GM13977 (cell line): ENCODE measurements around the gene CHD9.
"Not testable (repeated sequence)": the region's sequence is repeated elsewhere in the genome, so short reads cannot be mapped to it uniquely, and the experiment has no call there.

Experiments used
- DNase-seq: peaks from one replicate; pipeline ENCODE4 v3.0.0; 2012; ENCODE audit warnings: low spot score
- CTCF ChIP-seq: IDR thresholded peaks from 2 replicates; pipeline ENCODE4 v1.5.1; 2012; ENCODE audit warnings: mild to moderate bottlenecking, control low read depth; ENCODE audit not compliant: insufficient read depth; ENCODE audit errors: extremely low read depth, missing control alignments
- in situ Hi-C: fragments of 300-500 bp; cut with MboI; formaldehyde crosslinking; loops from one replicate; pipeline ENCODE4 v1.12.0; 2022; ENCODE audit warnings: low sequenced_read_pairs, low pct_unique_long_range_greater_than_20kb, mixed read lengths, inconsistent platforms; ENCODE audit not compliant: unreplicated experiment

The CHD9 gene

DNA sequence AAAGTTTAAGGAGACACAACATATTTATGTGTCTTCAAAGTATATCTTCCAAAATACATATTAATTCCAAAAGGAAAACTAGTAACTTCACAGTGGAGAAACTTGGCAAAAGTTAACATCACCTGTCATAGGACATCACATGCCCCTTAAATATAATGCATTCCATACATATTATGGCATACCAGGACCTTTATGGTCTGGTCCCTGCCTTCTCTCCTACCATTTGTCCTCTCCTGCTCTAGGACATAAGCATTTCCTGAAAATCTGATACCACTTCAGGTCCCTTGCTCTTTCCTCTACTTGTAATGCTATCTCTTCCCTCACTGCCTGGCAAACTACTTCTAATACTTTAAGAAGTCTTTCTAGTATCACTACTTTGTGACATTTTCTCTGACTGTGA is 211.4 kb downstream of the CHD9 start:
- in situ Hi-C loops, result no loop called here
- no peak for TF ChIP-seq CTCF
- no peak for DNase-seq

DNA sequence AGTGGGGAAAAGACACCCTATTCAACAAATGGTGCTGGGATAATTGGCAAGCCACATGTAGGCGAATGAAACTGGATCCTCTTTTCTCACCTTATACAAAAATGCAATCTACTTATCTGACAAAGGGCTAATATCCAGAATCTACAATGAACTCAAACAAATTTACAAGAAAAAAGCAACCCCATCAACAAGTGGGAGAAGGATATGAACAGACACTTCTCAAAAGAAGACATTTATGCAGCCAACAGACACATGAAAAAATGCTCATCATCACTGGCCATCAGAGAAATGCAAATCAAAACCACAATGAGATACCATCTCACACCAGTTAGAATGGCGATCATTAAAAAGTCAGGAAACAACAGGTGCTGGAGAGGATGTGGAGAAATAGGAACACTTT is 223.7 kb downstream of the CHD9 start:
- in situ Hi-C loops, DNase-seq: not testable (repeated sequence)

DNA sequence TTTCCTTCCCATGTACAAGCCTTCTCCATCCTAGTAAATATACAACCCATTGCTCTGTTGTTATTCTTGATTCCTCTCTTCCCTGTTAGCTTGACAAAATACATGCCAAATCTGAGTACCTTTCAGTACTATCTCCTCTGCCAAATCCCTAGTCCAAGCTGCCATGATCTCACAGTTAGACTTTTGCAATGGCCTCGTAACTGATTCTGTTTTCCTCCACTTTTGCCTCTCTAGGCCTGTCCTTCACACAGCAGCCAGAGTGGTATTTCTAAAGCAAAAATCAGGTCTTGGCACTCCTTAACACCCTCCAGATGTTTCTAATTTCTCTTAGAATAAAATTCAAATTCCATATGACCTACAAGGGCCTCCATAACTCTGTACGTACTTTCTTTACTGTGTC is 226.5 kb downstream of the CHD9 start:
- DNase-seq, result no peak
- in situ Hi-C loops, result no loop called here
- no peak for TF ChIP-seq CTCF

GRCh38 chr16:53281859-53282258 is 227.1 kb downstream of the CHD9 start:
- DNase-seq, result no peak
- in situ Hi-C loops, result no loop called here
- no peak for TF ChIP-seq CTCF

- no peak for TF ChIP-seq CTCF
- no peak for DNase-seq
- in situ Hi-C loops, result no loop called here
Measured at GRCh38 chr16:53282328-53282727, 227.5 kb downstream of the CHD9 start.

DNA sequence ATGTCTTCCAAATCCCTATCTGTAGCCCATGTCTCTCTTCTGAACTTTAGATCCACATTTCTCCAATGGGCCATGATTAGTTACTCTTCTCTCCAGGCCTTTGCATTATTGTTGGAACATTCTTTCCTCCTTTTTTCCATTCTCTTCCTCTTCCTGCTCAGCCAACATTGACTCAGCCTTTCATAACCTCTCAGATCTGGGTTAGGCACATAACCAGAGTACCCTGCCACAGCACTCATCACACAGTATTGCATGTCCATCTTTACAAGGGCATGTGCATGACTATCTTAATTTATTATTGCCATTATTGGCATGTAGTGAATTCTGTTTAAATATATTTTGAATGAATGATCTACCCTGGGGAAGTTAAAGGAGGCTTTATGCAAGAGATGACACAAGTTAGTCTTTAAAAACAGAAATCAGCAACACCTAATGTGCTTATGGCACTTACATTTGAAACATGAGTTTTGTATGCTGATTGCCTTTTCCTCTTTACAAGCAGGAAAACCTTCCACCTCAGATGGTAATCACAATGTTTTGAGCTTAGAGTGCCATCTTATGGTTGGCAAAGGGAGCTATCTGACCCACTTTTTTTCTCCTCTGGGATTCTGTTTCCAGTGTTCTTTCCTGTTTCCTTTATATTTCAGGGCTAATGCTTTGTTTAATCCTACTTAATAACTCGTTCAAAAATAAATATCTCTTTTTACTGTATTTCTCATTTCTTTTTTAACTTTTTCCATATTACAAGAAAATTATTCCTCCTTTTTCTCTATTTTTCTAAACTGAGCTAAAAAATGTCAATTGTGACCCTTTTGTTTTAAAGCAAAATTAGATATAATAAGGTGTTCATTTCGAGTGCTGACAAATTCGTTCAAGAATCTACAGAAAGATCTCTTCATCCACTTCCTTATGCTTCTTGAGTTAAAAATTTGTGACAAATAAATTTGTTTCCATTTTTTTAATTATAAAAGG is 228.5 kb downstream of the CHD9 start:
- peak; percentile 41 for TF ChIP-seq CTCF
- in situ Hi-C loops, result no loop called here
- DNase-seq, result no peak

GRCh38 chr16:53285236-53285635 is 230.4 kb downstream of the CHD9 start:
- no peak for TF ChIP-seq CTCF
- DNase-seq, result no peak
- in situ Hi-C loops, result no loop called here
